ENCODE data around the gene SIGLEC6.

GRCh38 chr19:51467864-51468544, 63.5 kb downstream of the SIGLEC6 start:
- TF ChIP-seq POLR2A (IDR thresholded peaks at IDR 0.05) = no peak
- TF ChIP-seq CTCF (IDR thresholded peaks at IDR 0.05) = no peak

All from body of pancreas (tissue), 4 donors.